Muscle of arm (tissue), 14 donors: Measurements from ENCODE around the gene PDCD7. TPM values are rescaled to one million over a fixed set of nuclear protein-coding genes. Genes with fewer than 3 reads are reported as not detected.
"Not testable (repeated sequence)": the region's sequence is repeated elsewhere in the genome, so short reads cannot be mapped to it uniquely, and the experiment has no call there.

Source experiments
- DNase-seq: peaks from one replicate; pipeline ENCODE4 v3.0.0-alpha.2; 2013
- long read RNA-seq, 11 donors: transcript quantifications; one replicate each; lab custom pipeline, GENCODE V29; 2026
- polyA plus RNA-seq, 12 donors: library from polyadenylated mRNA; unstranded; fragments of 120-200 nt; gene quantifications; one replicate each; pipeline ENCODE4 v1.2.1, GENCODE V29; 2013; ENCODE audit not compliant: insufficient read length in 12 of 12

The PDCD7 gene, protein sequence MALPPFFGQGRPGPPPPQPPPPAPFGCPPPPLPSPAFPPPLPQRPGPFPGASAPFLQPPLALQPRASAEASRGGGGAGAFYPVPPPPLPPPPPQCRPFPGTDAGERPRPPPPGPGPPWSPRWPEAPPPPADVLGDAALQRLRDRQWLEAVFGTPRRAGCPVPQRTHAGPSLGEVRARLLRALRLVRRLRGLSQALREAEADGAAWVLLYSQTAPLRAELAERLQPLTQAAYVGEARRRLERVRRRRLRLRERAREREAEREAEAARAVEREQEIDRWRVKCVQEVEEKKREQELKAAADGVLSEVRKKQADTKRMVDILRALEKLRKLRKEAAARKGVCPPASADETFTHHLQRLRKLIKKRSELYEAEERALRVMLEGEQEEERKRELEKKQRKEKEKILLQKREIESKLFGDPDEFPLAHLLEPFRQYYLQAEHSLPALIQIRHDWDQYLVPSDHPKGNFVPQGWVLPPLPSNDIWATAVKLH
- polyA plus RNA-seq: 10 to 100 TPM in 11 of 12 donors, not detected in 1; 14.8 to 44.0 (median 19.5) TPM
- long read RNA-seq, donor 1, transcript PDCD7-201 (5 exons, 2,851 nt): major isoform, 6 of 16 reads
- long read RNA-seq, donor 1, partial matches to known transcripts: 10 of 16 reads
- long read RNA-seq, donor 1, other reads (novel, unspliced or antisense): 0 of 16 reads
- long read RNA-seq, donor 2, partial matches to known transcripts: 7 of 8 reads
- long read RNA-seq, donor 2, other reads (novel, unspliced or antisense): 0 of 8 reads
- long read RNA-seq, donor 3, partial matches to known transcripts: 0 of 2 reads
- long read RNA-seq, donor 3, other reads (novel, unspliced or antisense): 0 of 2 reads
- long read RNA-seq, donor 4, partial matches to known transcripts: 0 of 1 reads
- long read RNA-seq, donor 4, other reads (novel, unspliced or antisense): 0 of 1 reads
- long read RNA-seq, donor 5, transcript PDCD7-201 (5 exons, 2,851 nt): major isoform, 9 of 15 reads
- long read RNA-seq, donor 5, partial matches to known transcripts: 6 of 15 reads
- long read RNA-seq, donor 5, other reads (novel, unspliced or antisense): 0 of 15 reads
- long read RNA-seq, donor 6: 0 reads
- long read RNA-seq, donor 7, partial matches to known transcripts: 0 of 2 reads
- long read RNA-seq, donor 7, other reads (novel, unspliced or antisense): 0 of 2 reads
- long read RNA-seq, donor 8, partial matches to known transcripts: 0 of 4 reads
- long read RNA-seq, donor 8, other reads (novel, unspliced or antisense): 0 of 4 reads
- long read RNA-seq, donor 9, partial matches to known transcripts: 0 of 3 reads
- long read RNA-seq, donor 9, other reads (novel, unspliced or antisense): 0 of 3 reads
- long read RNA-seq, donor 10, partial matches to known transcripts: 0 of 4 reads
- long read RNA-seq, donor 10, other reads (novel, unspliced or antisense): 0 of 4 reads
- long read RNA-seq, donor 11, partial matches to known transcripts: 0 of 3 reads
- long read RNA-seq, donor 11, other reads (novel, unspliced or antisense): 0 of 3 reads

GRCh38 chr15:65133548-65134200 lies at the start of gene PDCD7:
TSS of gene PDCD7 (minus strand) at chr15:65133808. CDS start at chr15:65133781, 27 bp downstream.
- DNase-seq: peak; percentile 96

GRCh38 chr15:65182538-65182937 lies 48.9 kb upstream of the PDCD7 start:
- no peak for DNase-seq

GRCh38 chr15:65181582-65182353 lies 48.2 kb upstream of the PDCD7 start:
- not testable (repeated sequence) for DNase-seq

- no peak for DNase-seq
Measured at GRCh38 chr15:65180167-65180566, 46.6 kb upstream of the PDCD7 start.

DNA sequence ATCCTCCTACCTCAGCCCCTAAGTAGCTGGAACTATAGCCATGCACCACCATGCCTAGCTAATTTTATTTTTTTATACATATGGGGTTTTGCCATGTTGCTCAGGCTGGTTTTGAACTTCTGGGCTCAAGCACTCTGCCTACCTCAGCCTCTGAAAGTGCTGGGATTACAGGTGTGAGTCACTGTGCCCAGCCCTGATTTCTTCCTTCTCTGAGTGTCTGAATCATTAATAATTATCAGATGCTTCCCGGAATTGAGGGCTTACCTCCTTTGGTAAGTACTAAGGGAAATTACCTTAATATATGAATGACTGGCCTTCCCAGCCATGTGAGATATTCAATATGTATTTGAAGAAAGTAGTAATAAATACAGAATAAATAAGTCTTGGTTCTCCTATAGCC lies 44.3 kb upstream of the PDCD7 start:
- no peak for DNase-seq

- DNase-seq: no peak
Measured at GRCh38 chr15:65176056-65176455, 42.4 kb upstream of the PDCD7 start.

GRCh38 chr15:65175511-65175910 lies 41.9 kb upstream of the PDCD7 start:
- DNase-seq: no peak

- DNase-seq: no peak
Measured at GRCh38 chr15:65174509-65174908, 40.9 kb upstream of the PDCD7 start.

DNA sequence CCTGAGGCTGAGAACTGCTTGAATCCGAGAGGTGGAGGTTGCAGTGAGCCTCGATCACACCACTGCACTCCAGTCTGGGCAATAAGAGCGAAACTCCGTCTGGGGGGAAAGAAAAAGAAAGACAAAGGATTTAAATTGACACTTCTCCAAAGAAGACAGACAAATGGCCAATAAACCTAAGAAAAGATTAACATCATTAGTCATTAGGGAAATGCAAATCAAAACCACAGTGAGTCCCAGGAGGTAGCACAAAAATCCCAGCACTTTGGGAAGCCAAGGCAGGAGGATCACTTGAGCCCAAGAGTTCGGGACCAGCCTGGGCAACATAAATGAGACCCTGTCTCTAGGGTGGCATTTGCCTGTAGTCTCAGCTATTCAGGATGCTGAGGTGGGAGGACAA lies 38.9 kb upstream of the PDCD7 start:
- no peak for DNase-seq

DNA sequence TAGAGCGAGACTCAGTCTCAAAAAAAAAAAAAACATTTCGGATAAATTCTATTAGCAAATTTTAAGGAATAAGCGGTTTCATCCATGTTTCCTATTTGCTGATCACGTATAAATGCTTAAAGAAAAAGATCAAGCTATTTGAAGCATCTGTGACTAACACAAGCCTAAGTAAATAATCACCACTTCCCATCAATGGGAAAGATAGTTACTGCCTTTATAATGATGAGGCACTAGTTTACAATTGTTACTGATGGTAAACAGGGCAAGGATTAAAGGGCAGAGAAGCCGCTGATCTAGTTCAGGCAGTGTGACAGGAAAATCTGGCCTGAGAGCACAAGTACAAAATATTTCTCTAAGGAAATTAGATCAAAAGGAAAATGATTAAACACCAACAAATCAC lies 37.8 kb upstream of the PDCD7 start:
- no peak for DNase-seq

- no peak for DNase-seq
Measured at GRCh38 chr15:65165875-65166274, 32.3 kb upstream of the PDCD7 start.

- DNase-seq: no peak
Measured at GRCh38 chr15:65164139-65164538, 30.5 kb upstream of the PDCD7 start.

- DNase-seq: no peak
Measured at GRCh38 chr15:65163041-65163440, 29.4 kb upstream of the PDCD7 start.

DNA sequence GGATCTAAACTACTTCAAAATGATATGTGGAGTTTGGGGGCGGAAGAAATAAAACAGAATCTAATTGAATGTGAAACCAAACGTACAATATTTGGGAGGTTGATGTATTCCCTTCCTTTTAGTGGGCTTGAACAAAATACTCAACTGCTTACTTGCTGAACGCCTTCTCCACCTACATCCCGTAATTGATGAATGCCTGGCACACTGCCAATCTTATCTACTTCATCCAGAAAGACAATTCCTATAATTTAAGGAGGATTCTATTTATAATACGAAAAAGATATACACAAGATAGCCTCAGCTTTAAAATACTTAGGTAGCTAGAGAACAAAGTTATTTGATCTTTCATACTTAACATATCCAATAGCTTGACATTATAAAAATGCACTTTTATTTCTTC lies 23.1 kb upstream of the PDCD7 start:
- DNase-seq: no peak

DNA sequence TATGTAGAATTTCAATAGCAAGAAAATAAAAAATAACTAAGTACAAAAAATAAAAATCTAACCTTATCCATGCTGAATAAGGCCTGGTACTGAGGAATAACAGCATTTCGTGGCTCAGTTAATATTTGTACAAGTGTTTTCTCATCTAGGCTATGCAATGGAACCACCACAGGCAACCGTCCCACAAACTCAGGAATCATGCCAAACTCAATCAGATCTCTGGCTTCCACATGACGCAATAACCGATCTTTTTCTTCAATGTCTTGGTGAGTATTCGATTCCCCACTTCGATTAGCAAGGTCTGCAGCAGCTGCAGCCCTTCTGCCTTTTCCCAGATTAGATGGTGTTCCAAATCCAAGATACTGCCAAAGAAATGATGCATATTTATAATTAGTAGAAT lies 21.1 kb upstream of the PDCD7 start:
- DNase-seq: no peak

GRCh38 chr15:65147902-65148301 lies 14.3 kb upstream of the PDCD7 start:
- DNase-seq: no peak

DNA sequence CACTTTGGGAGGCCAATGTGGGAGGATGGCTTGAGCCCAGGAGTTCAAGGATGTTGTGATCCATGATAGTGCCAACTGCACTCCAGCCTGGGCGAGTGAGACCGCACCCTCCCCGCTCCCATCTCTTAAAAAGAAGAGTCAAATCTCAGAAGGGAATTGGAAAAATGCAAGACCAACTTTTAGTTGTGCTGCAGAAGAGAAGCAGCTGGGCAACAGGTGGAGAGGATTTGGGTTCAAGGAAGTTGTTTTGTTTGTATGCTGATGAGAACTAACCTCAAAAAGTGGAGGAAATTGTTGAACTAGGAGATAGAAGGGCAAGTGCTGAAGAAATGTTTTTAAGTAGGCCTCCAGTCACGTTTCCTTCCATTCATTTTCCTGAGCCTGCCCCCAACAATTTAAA lies 12.8 kb upstream of the PDCD7 start:
- DNase-seq: no peak

GRCh38 chr15:65138631-65139030 lies 5.0 kb upstream of the PDCD7 start:
- not testable (repeated sequence) for DNase-seq

- DNase-seq: not testable (repeated sequence)
Measured at GRCh38 chr15:65137893-65138292, 4.3 kb upstream of the PDCD7 start.

GRCh38 chr15:65137089-65137488 lies 3.5 kb upstream of the PDCD7 start:
- DNase-seq: not testable (repeated sequence)
